Left ventricle myocardium inferior (tissue), 1 donor: ENCODE results near the gene BMPR1A. TPM values are rescaled to one million over a fixed set of nuclear protein-coding genes. Genes with fewer than 3 reads are reported as not detected.

Experiments used
- DNase-seq: peaks from one replicate; pipeline ENCODE4 v3.0.0-alpha.2; 2020
- H3K27ac ChIP-seq: fragments of 200-600 bp; replicated peaks from 2 replicates; pipeline ENCODE4 v1.8.0; 2021
- H3K27me3 ChIP-seq: fragments of 200-600 bp; 2 replicates; pipeline ENCODE4 v1.8.0; 2021; ENCODE audit warnings: low read depth
- H3K36me3 ChIP-seq: fragments of 200-600 bp; 2 replicates; pipeline ENCODE4 v1.8.0; 2021
- H3K4me1 ChIP-seq: fragments of 200-600 bp; 2 replicates; pipeline ENCODE4 v1.8.0; 2021
- H3K4me3 ChIP-seq: fragments of 200-600 bp; 2 replicates; pipeline ENCODE4 v1.8.0; 2021; ENCODE audit warnings: mild to moderate bottlenecking, moderate library complexity
- H3K9me3 ChIP-seq: fragments of 200-600 bp; replicated peaks from 2 replicates; pipeline ENCODE4 v1.8.0; 2021
- CTCF ChIP-seq: fragments of 200-600 bp; IDR thresholded peaks from 2 replicates; pipeline ENCODE4 v1.8.0; 2021; ENCODE audit warnings: antibody characterized with exemption, mild to moderate bottlenecking, borderline replicate concordance
- intact Hi-C: fragments of 100-400 bp; cut with micrococcal nuclease; formaldehyde crosslinking; loops from one replicate; pipeline ENCODE4 v1.11.0; 2022
- total RNA-seq: library from RNA; stranded (reverse); fragmentation: NEBNext Ultra II Directional; extraction: Animal tissue kit (Norgen Biotek cat#: 25700); gene quantifications from one replicate; pipeline ENCODE4 v1.2.1, GENCODE V29; 2021
- donor health status: DM: no; HTN: yes; CAD: no; lungs with severe emphysema.

The BMPR1A gene
- total RNA-seq, 1 donor from 2014 or later = 43.8 TPM

GRCh38 chr10:86779220-86780017 lies 23.0 kb downstream of the BMPR1A start:
- peaks cover 59% of the 10 kb centered on the region for H3K4me1 ChIP-seq
- no peak for TF ChIP-seq CTCF
- H3K9me3 ChIP-seq = no peaks in the 10 kb centered on the region
- H3K27ac ChIP-seq = no peak overlapping the region
- H3K36me3 ChIP-seq = no peaks in the 10 kb centered on the region
- no peaks in the 10 kb centered on the region for H3K27me3 ChIP-seq
- H3K4me3 ChIP-seq = no peak overlapping the region
- intact Hi-C loops = no loop called here
- DNase-seq = no peak

DNA sequence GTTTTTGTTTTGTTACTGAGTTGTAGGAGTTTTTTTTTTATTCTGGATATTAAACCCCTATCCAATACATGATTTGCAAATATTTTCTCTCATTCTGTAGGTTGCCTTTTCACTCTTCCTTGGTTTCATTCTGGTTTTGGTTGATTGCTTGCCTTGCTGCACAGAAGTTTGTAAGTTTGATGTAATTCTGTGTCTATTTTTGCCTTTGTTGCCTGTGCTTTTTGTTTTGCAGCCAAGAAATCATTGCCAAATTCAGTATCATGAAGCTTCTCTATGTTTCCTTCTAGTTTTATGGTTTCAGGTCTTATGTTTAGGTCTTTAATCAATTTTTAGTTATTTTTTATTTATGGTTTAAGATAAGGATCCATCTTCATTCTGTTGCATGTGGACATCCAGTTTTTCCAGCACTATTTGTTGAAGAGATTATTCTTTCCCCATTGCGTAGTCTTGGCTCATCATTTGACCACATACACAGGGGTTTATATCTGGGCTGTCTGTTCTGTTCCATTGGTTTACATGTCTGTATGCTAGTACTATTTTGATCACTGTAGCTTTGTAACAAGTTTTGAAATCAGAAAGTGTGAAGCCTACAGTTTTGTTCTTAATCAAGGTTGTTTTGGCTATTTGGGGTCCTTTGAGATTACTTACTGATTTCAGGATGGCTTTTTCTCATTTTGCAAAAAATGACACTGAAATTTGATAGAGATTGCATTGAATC lies 26.4 kb downstream of the BMPR1A start:
- peak overlapping the region; percentile 55 for H3K27ac ChIP-seq
- no peaks in the 10 kb centered on the region for H3K36me3 ChIP-seq
- TF ChIP-seq CTCF = no peak
- no peaks in the 10 kb centered on the region for H3K9me3 ChIP-seq
- DNase-seq = no peak
- intact Hi-C loops = no loop called here
- H3K27me3 ChIP-seq = peaks cover 5% of the 10 kb centered on the region
- H3K4me1 ChIP-seq = peaks cover 63% of the 10 kb centered on the region
- no peak overlapping the region for H3K4me3 ChIP-seq

DNA sequence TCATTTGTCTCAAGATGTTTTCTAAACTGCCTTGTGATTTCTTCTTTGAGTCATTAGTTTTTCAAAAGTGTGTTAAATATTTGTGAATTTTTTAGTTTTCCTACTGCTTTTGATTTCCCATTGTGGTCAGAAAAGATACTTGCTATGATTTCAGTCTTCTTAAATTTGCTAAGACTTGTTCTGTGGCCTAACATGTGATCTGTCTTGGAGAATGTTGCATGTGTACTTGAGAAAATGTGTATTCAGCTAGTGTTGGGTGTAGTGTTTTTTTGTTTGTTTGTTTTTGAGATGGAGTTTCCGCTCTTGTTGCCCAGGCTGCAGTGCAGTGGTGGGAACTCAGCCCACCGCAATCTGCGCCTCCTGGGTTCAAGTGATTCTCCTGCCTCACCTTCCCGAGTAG lies 28.6 kb downstream of the BMPR1A start:
- intact Hi-C loops = no loop called here
- Histone ChIP-seq H3K27ac (no peak overlapping the region), H3K4me3 (no peak overlapping the region), H3K27me3 (peaks cover 10% of the 10 kb centered on the region), H3K36me3 (no peaks in the 10 kb centered on the region), H3K9me3 (no peaks in the 10 kb centered on the region), H3K4me1 (peaks cover 59% of the 10 kb centered on the region)
- DNase-seq = no peak
- no peak for TF ChIP-seq CTCF

DNA sequence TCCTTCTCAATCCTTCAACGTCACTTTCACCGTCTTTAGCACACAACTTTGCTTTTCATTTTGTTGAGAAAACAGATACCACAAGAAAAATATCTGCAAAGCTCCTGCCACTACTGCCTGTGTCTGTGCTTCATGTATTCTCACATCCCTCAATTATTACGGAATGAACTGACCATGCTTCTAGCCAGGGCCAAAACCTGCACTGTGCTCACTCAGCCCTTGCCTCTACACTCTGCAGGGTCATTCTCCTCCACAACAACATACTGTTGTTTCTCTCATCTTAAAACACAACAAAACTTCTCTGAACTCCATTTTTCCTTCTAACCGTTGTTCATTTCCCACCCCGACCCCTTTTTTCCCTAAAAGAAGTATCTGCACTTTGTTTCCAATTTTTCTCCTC lies 29.5 kb downstream of the BMPR1A start:
- H3K27me3 ChIP-seq = peaks cover 10% of the 10 kb centered on the region
- H3K36me3 ChIP-seq = no peaks in the 10 kb centered on the region
- no peak overlapping the region for H3K27ac ChIP-seq
- peaks cover 59% of the 10 kb centered on the region for H3K4me1 ChIP-seq
- no peak for DNase-seq
- no peak overlapping the region for H3K4me3 ChIP-seq
- intact Hi-C loops = no loop called here
- H3K9me3 ChIP-seq = no peaks in the 10 kb centered on the region
- no peak for TF ChIP-seq CTCF

- Histone ChIP-seq H3K4me3 (no peak overlapping the region), H3K9me3 (no peaks in the 10 kb centered on the region), H3K4me1 (peaks cover 59% of the 10 kb centered on the region), H3K27ac (no peak overlapping the region), H3K36me3 (no peaks in the 10 kb centered on the region), H3K27me3 (peaks cover 10% of the 10 kb centered on the region)
- intact Hi-C loops = no loop called here
- TF ChIP-seq CTCF = no peak
- no peak for DNase-seq
Observed at GRCh38 chr10:86786368-86786767, 29.9 kb downstream of the BMPR1A start.
